ENCODE measurements around the gene ABCG8.

DNA sequence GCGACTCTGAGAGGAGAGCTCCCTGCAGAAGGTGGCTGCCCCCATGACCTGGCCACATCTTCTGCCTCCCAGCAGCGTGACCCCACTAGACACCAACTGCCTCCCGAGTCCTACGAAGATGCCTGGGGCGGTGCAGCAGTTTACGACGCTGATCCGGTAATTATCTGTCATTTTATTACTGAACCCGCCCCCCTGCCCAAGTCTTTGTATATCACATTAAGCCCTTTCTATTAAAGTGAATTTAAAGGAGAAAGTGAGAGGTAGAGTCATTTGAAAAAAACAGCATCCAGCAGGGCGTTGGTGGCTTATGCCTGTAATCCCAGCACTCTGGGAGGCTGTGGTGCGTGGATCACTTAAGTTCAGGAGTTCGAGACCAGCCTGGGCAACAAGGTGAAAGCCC is 33.4 kb downstream of the ABCG8 start:
- TF ChIP-seq, protein P1, sequence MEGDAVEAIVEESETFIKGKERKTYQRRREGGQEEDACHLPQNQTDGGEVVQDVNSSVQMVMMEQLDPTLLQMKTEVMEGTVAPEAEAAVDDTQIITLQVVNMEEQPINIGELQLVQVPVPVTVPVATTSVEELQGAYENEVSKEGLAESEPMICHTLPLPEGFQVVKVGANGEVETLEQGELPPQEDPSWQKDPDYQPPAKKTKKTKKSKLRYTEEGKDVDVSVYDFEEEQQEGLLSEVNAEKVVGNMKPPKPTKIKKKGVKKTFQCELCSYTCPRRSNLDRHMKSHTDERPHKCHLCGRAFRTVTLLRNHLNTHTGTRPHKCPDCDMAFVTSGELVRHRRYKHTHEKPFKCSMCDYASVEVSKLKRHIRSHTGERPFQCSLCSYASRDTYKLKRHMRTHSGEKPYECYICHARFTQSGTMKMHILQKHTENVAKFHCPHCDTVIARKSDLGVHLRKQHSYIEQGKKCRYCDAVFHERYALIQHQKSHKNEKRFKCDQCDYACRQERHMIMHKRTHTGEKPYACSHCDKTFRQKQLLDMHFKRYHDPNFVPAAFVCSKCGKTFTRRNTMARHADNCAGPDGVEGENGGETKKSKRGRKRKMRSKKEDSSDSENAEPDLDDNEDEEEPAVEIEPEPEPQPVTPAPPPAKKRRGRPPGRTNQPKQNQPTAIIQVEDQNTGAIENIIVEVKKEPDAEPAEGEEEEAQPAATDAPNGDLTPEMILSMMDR (optimal IDR thresholded peaks at IDR 0.05 in 1 of 3, IDR thresholded peaks at IDR 0.05 in 1 of 3, conservative IDR thresholded peaks at IDR 0.05 in 1 of 3; ENCODE audit: extremely low read depth in 1 of 3, insufficient read depth in 2 of 3, low read length in 3 of 3): no peak
- no peak for TF ChIP-seq EZH2 (IDR thresholded peaks at IDR 0.05; ENCODE audit: low read length)
